ENCODE results near the gene GDI2. TPM values are rescaled to one million over a fixed set of nuclear protein-coding genes. Genes with fewer than 3 reads are reported as not detected.
"Not testable (repeated sequence)": the region's sequence is repeated elsewhere in the genome, so short reads cannot be mapped to it uniquely, and the experiment has no call there.

GDI2 gene
- total and polyA plus RNA-seq, 11 donors = 20.0 to 167 (median 117) TPM

DNA sequence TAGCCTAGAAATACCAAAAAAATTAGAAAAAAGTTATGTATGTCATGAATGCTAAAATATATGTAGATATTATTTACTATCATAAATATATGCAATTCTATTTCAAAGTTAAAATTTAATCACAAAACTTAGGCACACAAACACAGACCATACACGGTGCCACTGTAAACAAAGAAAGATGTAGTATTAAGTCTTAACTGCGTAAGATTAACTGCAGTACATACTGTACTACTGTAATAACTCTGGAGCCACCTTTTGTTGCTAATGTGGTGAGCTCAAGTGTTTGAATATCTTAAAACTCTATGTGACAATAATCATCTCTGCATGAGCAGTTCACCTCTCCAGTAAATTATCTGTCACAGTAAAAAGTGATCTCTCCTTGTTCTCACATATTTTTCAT, 23.6 kb downstream of the GDI2 start:
- TF ChIP-seq, protein P1, sequence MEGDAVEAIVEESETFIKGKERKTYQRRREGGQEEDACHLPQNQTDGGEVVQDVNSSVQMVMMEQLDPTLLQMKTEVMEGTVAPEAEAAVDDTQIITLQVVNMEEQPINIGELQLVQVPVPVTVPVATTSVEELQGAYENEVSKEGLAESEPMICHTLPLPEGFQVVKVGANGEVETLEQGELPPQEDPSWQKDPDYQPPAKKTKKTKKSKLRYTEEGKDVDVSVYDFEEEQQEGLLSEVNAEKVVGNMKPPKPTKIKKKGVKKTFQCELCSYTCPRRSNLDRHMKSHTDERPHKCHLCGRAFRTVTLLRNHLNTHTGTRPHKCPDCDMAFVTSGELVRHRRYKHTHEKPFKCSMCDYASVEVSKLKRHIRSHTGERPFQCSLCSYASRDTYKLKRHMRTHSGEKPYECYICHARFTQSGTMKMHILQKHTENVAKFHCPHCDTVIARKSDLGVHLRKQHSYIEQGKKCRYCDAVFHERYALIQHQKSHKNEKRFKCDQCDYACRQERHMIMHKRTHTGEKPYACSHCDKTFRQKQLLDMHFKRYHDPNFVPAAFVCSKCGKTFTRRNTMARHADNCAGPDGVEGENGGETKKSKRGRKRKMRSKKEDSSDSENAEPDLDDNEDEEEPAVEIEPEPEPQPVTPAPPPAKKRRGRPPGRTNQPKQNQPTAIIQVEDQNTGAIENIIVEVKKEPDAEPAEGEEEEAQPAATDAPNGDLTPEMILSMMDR (IDR thresholded peaks at IDR 0.05) = no peak
- TF ChIP-seq POLR2A (IDR thresholded peaks at IDR 0.05) = no peak
- Histone ChIP-seq H3K27ac (no peak overlapping the region), H3K36me3 (peaks cover 0 to 100% (median 98%) of the 10 kb centered on the region in 9 donors), H3K27me3 (no peaks in the 10 kb centered on the region), H3K4me3 (no peak overlapping the region), H3K9me3 (no peaks in the 10 kb centered on the region), H3K4me1 (no peaks in the 10 kb centered on the region)
- intact Hi-C loops (cut with DNase I) = no loop called here
- WGBS, 4 donors = 90 to 96% (median 93%) methylated on average over 2 of the region's 2 CpGs
- DNase-seq (no peak), ATAC-seq (no peak)

DNA sequence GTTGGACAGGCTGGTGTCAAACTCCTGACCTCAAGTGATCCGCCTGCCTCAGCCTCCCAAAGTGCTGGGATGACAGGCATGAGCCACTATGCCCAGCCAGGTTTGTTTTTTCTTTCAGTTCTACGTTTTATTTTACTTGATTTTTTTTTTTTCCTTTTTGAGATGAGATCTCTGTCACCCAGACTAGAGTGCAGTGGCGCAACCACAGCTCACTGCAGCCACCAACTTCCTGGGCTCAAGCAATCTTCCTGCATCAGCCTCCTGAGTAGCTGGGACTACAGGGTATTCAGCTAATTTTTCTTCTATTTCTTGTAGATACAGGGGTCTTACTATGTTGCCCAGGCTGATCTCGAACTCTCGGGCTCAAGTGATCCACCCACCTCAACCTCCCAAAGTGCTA, 24.3 kb downstream of the GDI2 start:
- Histone ChIP-seq H3K27me3 (no peaks in the 10 kb centered on the region), H3K27ac (no peak overlapping the region), H3K4me3 (no peak overlapping the region), H3K4me1 (no peaks in the 10 kb centered on the region), H3K36me3 (peaks cover 0 to 100% (median 98%) of the 10 kb centered on the region in 9 donors), H3K9me3 (no peaks in the 10 kb centered on the region)
- intact Hi-C loops (cut with DNase I) = no loop called here
- TF ChIP-seq POLR2A (IDR thresholded peaks at IDR 0.05) = no peak
- TF ChIP-seq, protein P1 (IDR thresholded peaks at IDR 0.05) = no peak
- 90 to 94% (median 93%) methylated on average over 5 of the region's 5 CpGs for WGBS, 4 donors
- DNase-seq (no peak), ATAC-seq (no peak)

DNA sequence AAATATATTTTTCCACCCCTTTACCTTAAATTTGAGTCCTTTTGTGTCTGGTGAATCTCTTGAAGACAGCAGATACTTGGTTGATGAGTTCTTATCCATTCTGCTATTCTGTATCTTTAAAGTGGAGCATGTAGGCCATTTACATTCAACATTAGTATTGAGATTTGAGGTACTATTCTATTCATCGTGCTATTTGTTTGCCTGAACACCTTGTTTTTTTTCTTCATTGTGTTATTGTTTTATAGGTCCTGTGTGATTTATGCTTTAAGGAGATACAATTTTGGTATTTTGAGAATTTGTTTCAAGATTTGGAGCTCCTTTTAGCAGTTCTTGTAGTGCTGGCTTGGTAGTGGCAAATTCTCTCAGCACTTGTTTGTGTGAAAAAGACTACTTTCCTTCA, 29.9 kb downstream of the GDI2 start:
- WGBS, 4 donors = 95 to 99% (median 98%) methylated on average over 1 of the region's 1 CpG
- Histone ChIP-seq H3K27ac (no peak overlapping the region), H3K36me3 (peaks cover 2 to 94% (median 66%) of the 10 kb centered on the region in 9 donors), H3K4me1 (no peaks in the 10 kb centered on the region), H3K9me3 (peaks cover 0 to 7% (median 0%) of the 10 kb centered on the region in 12 donors), H3K27me3 (no peaks in the 10 kb centered on the region), H3K4me3 (no peak overlapping the region)
- intact Hi-C loops (cut with DNase I) = no loop called here
- TF ChIP-seq, protein P1 (IDR thresholded peaks at IDR 0.05) = no peak
- no peak for TF ChIP-seq POLR2A (IDR thresholded peaks at IDR 0.05)
- DNase-seq (no peak), ATAC-seq (no peak)

DNA sequence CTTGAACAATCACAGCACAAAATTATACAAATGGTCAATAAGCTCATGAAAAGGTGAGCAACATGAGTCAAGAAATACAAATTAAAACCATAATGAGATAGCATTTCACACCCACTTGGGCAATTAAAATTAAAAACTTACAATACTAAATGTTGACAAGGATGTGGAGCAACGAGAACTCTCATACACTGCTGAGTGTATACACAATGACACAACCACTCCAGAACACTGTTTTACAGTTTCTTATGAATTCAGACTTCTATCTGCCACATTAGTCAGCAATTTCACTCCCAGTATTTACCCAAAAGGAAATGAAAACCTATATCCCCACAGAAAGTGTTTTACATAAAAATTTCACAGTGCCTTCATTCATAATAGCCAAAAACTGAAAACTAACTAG, 31.1 kb downstream of the GDI2 start:
- WGBS, 4 donors = 90 to 95% (median 94%) methylated on average over 1 of the region's 1 CpG
- Histone ChIP-seq H3K4me1 (peaks cover 0 to 6% (median 2%) of the 10 kb centered on the region in 12 donors), H3K4me3 (no peak overlapping the region), H3K27ac (no peak overlapping the region), H3K36me3 (peaks cover 2 to 91% (median 55%) of the 10 kb centered on the region in 9 donors), H3K9me3 (peaks cover 0 to 7% (median 0%) of the 10 kb centered on the region in 12 donors), H3K27me3 (no peaks in the 10 kb centered on the region)
- TF ChIP-seq POLR2A (IDR thresholded peaks at IDR 0.05) = no peak
- intact Hi-C loops (cut with DNase I) = no loop called here
- ATAC-seq = no peak
- no peak for DNase-seq

DNA sequence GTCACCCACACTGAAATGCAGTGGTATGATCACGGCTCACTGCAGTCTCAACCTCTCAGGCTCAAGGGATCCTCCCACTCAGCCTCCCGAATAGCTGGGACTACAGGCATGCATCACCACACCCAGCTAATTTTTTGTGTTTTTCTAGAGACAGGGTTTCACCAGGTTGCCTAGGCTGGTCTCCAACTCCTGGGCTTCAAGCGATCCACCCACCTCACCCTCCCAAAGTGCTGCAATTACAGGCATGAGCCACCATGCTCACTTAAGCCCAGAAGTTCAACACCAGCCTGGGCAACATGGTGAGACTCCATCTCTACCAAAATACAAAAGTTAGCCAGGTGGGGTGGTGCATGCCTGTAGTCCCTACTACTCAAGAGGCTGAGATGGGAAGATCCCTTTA, 33.5 kb downstream of the GDI2 start:
- DNase-seq (no peak), ATAC-seq (no peak)
- Histone ChIP-seq H3K36me3 (peaks cover 2 to 80% (median 32%) of the 10 kb centered on the region in 9 donors), H3K4me3 (no peak overlapping the region), H3K27ac (no peak overlapping the region), H3K4me1 (peaks cover 0 to 30% (median 24%) of the 10 kb centered on the region in 12 donors), H3K27me3 (no peaks in the 10 kb centered on the region), H3K9me3 (peaks cover 0 to 7% (median 0%) of the 10 kb centered on the region in 12 donors)
- intact Hi-C loops (cut with DNase I) = no loop called here
- WGBS, 4 donors = 73 to 91% (median 84%) methylated on average over 3 of the region's 3 CpGs
- TF ChIP-seq, protein P1 (IDR thresholded peaks at IDR 0.05) = no peak
- no peak for TF ChIP-seq POLR2A (IDR thresholded peaks at IDR 0.05)

DNA sequence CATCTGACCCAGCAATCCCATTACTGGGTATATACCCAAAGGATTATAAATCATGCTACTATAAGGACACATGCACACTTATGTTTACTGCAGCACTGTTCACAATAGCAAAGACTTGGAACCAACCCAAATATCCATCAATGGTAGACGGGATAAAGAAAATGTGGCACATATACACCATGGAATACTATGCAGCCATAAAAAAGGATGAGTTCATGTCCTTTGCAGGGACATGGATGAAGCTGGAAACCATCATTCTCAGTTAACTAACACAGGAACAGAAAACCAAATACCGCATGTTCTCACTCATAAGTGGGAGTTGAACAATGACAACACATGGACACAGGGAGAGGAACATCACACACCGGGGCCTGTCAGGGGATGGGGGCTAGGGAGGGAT, 35.5 kb downstream of the GDI2 start:
- Histone ChIP-seq H3K36me3 (peaks cover 0 to 80% (median 27%) of the 10 kb centered on the region in 9 donors), H3K4me1 (peaks cover 0 to 31% (median 24%) of the 10 kb centered on the region in 12 donors)
- ATAC-seq; intact Hi-C loops (cut with DNase I); H3K9me3 ChIP-seq; DNase-seq; H3K4me3 ChIP-seq; H3K27ac ChIP-seq; H3K27me3 ChIP-seq: not testable (repeated sequence)
- WGBS, 4 donors = 84 to 89% (median 86%) methylated on average over 3 of the region's 3 CpGs
